ENCODE results near the gene FAM241A.
"Not testable (repeated sequence)": the region's sequence is repeated elsewhere in the genome, so short reads cannot be mapped to it uniquely, and the experiment has no call there.

Gene FAM241A

GRCh38 chr4:112172180-112172579, 26.9 kb downstream of the FAM241A start:
- DNase-seq (ENCODE audit: low read depth in 2 of 3, low spot score in 2 of 3): no peak

- DNase-seq (ENCODE audit: low read depth in 2 of 3, low spot score in 2 of 3): no peak
These were observed 28.6 kb downstream of the FAM241A start for GRCh38 chr4:112173593-112174558.

GRCh38 chr4:112175840-112176239, 30.6 kb downstream of the FAM241A start:
- DNase-seq (ENCODE audit: low read depth in 2 of 3, low spot score in 2 of 3): no peak

- DNase-seq (ENCODE audit: low read depth in 2 of 3, low spot score in 2 of 3): no peak
These were observed 31.3 kb downstream of the FAM241A start for GRCh38 chr4:112176596-112176995.

GRCh38 chr4:112178741-112179140, 33.5 kb downstream of the FAM241A start:
- DNase-seq (ENCODE audit: low read depth in 2 of 3, low spot score in 2 of 3): not testable (repeated sequence)

- DNase-seq (ENCODE audit: low read depth in 2 of 3, low spot score in 2 of 3): no peak
These were observed 36.2 kb downstream of the FAM241A start for GRCh38 chr4:112181358-112182000.

- no peak for DNase-seq (ENCODE audit: low read depth in 2 of 3, low spot score in 2 of 3)
These were observed 37.4 kb downstream of the FAM241A start for GRCh38 chr4:112182604-112183003.

GRCh38 chr4:112183252-112183651, 38.0 kb downstream of the FAM241A start:
- DNase-seq (ENCODE audit: low read depth in 2 of 3, low spot score in 2 of 3): no peak

- DNase-seq (ENCODE audit: low read depth in 2 of 3, low spot score in 2 of 3): no peak
These were observed 39.2 kb downstream of the FAM241A start for GRCh38 chr4:112184438-112184837.

GRCh38 chr4:112185334-112185733, 40.1 kb downstream of the FAM241A start:
- no peak for DNase-seq (ENCODE audit: low read depth in 2 of 3, low spot score in 2 of 3)

GRCh38 chr4:112185740-112186670, 40.8 kb downstream of the FAM241A start:
- DNase-seq (ENCODE audit: low read depth in 2 of 3, low spot score in 2 of 3): no peak

- DNase-seq (ENCODE audit: low read depth in 2 of 3, low spot score in 2 of 3): no peak
These were observed 44.5 kb downstream of the FAM241A start for GRCh38 chr4:112189754-112190153.

GRCh38 chr4:112190684-112191083, 45.4 kb downstream of the FAM241A start:
- no peak for DNase-seq (ENCODE audit: low read depth in 2 of 3, low spot score in 2 of 3)

GRCh38 chr4:112196461-112196860, 51.2 kb downstream of the FAM241A start:
- DNase-seq (ENCODE audit: low read depth in 2 of 3, low spot score in 2 of 3): no peak

GRCh38 chr4:112199041-112199440, 53.8 kb downstream of the FAM241A start:
- no peak for DNase-seq (ENCODE audit: low read depth in 2 of 3, low spot score in 2 of 3)

GRCh38 chr4:112201915-112202505, 56.8 kb downstream of the FAM241A start:
- no peak for DNase-seq (ENCODE audit: low read depth in 2 of 3, low spot score in 2 of 3)

GRCh38 chr4:112203593-112203992, 58.3 kb downstream of the FAM241A start:
- DNase-seq (ENCODE audit: low read depth in 2 of 3, low spot score in 2 of 3): no peak

- DNase-seq (ENCODE audit: low read depth in 2 of 3, low spot score in 2 of 3): no peak
These were observed 61.2 kb downstream of the FAM241A start for GRCh38 chr4:112206431-112206830.

- DNase-seq (ENCODE audit: low read depth in 2 of 3, low spot score in 2 of 3): not testable (repeated sequence)
These were observed 63.2 kb downstream of the FAM241A start for GRCh38 chr4:112208137-112209095.

GRCh38 chr4:112210777-112211176, 65.5 kb downstream of the FAM241A start:
- no peak for DNase-seq (ENCODE audit: low read depth in 2 of 3, low spot score in 2 of 3)
